Activated naive CD8-positive, alpha-beta T cell (primary cell): Measurements from ENCODE around the gene EVL.
A peak's percentile ranks its signal among the peaks of the same experiment; 100 is the strongest.

ENCODE experiments used
- H3K27ac Mint-ChIP-seq: one replicate; pipeline ENCODE4 v1.8.0; 2021; ENCODE audit warnings: mixed read lengths
- H3K27me3 Mint-ChIP-seq: one replicate; pipeline ENCODE4 v1.8.0; 2021; ENCODE audit warnings: mixed read lengths
- H3K36me3 Mint-ChIP-seq: one replicate; pipeline ENCODE4 v1.8.0; 2021; ENCODE audit warnings: mixed read lengths
- H3K4me1 Mint-ChIP-seq: one replicate; pipeline ENCODE4 v1.8.0; 2021; ENCODE audit warnings: low read depth, mixed read lengths
- H3K4me3 Mint-ChIP-seq: one replicate; pipeline ENCODE4 v1.8.0; 2021; ENCODE audit warnings: mild to moderate bottlenecking, mixed read lengths
- H3K9me3 Mint-ChIP-seq: one replicate; pipeline ENCODE4 v1.8.0; 2021; ENCODE audit warnings: low read depth, mixed read lengths

EVL gene

GRCh38 chr14:100067971-100068959, 3.0 kb downstream of the EVL start:
- Mint-ChIP-seq H3K27ac (peak overlapping the region; percentile 100), H3K27me3 (no peaks in the 10 kb centered on the region), H3K4me3 (peak overlapping the region; percentile 95), H3K9me3 (no peaks in the 10 kb centered on the region), H3K36me3 (peaks cover 6% of the 10 kb centered on the region), H3K4me1 (peaks cover 89% of the 10 kb centered on the region)

GRCh38 chr14:100069161-100069800, 4.1 kb downstream of the EVL start:
- Mint-ChIP-seq H3K27me3 (no peaks in the 10 kb centered on the region), H3K4me3 (peak overlapping the region; percentile 95), H3K9me3 (no peaks in the 10 kb centered on the region), H3K27ac (peak overlapping the region; percentile 100), H3K36me3 (peaks cover 6% of the 10 kb centered on the region), H3K4me1 (peaks cover 88% of the 10 kb centered on the region)

GRCh38 chr14:100070310-100070709, 5.1 kb downstream of the EVL start:
- H3K9me3 Mint-ChIP-seq: no peaks in the 10 kb centered on the region
- peaks cover 6% of the 10 kb centered on the region for H3K36me3 Mint-ChIP-seq
- no peaks in the 10 kb centered on the region for H3K27me3 Mint-ChIP-seq
- H3K27ac Mint-ChIP-seq: peak overlapping the region; percentile 100
- peaks cover 88% of the 10 kb centered on the region for H3K4me1 Mint-ChIP-seq
- H3K4me3 Mint-ChIP-seq: peak overlapping the region; percentile 95

GRCh38 chr14:100071545-100071944, 6.3 kb downstream of the EVL start:
- peaks cover 10% of the 10 kb centered on the region for H3K36me3 Mint-ChIP-seq
- H3K27ac Mint-ChIP-seq: peak overlapping the region; percentile 100
- H3K9me3 Mint-ChIP-seq: no peaks in the 10 kb centered on the region
- H3K4me3 Mint-ChIP-seq: peak overlapping the region; percentile 95
- H3K4me1 Mint-ChIP-seq: peaks cover 92% of the 10 kb centered on the region
- H3K27me3 Mint-ChIP-seq: no peaks in the 10 kb centered on the region

- peak overlapping the region; percentile 99 for H3K27ac Mint-ChIP-seq
- H3K36me3 Mint-ChIP-seq: peaks cover 11% of the 10 kb centered on the region
- peaks cover 93% of the 10 kb centered on the region for H3K4me1 Mint-ChIP-seq
- H3K4me3 Mint-ChIP-seq: peak overlapping the region; percentile 88
- H3K27me3 Mint-ChIP-seq: no peaks in the 10 kb centered on the region
- H3K9me3 Mint-ChIP-seq: no peaks in the 10 kb centered on the region
Measured at GRCh38 chr14:100072783-100073346, 7.6 kb downstream of the EVL start.

- Mint-ChIP-seq H3K4me1 (peaks cover 93% of the 10 kb centered on the region), H3K27me3 (no peaks in the 10 kb centered on the region), H3K36me3 (peaks cover 11% of the 10 kb centered on the region), H3K4me3 (peak overlapping the region; percentile 88), H3K9me3 (no peaks in the 10 kb centered on the region), H3K27ac (peak overlapping the region; percentile 99)
Measured at GRCh38 chr14:100073576-100074430, 8.6 kb downstream of the EVL start.

- no peaks in the 10 kb centered on the region for H3K27me3 Mint-ChIP-seq
- H3K36me3 Mint-ChIP-seq: peaks cover 11% of the 10 kb centered on the region
- peaks cover 94% of the 10 kb centered on the region for H3K4me1 Mint-ChIP-seq
- peak overlapping the region; percentile 99 for H3K27ac Mint-ChIP-seq
- no peaks in the 10 kb centered on the region for H3K9me3 Mint-ChIP-seq
- peak overlapping the region; percentile 88 for H3K4me3 Mint-ChIP-seq
Measured at GRCh38 chr14:100074431-100075100, 9.3 kb downstream of the EVL start.

- Mint-ChIP-seq H3K27ac (peak overlapping the region; percentile 99), H3K9me3 (no peaks in the 10 kb centered on the region), H3K4me1 (peaks cover 94% of the 10 kb centered on the region), H3K4me3 (peak overlapping the region; percentile 88), H3K27me3 (no peaks in the 10 kb centered on the region), H3K36me3 (peaks cover 6% of the 10 kb centered on the region)
Measured at GRCh38 chr14:100075681-100076080, 10.5 kb downstream of the EVL start.

- H3K36me3 Mint-ChIP-seq: peaks cover 6% of the 10 kb centered on the region
- peak overlapping the region; percentile 99 for H3K27ac Mint-ChIP-seq
- peak overlapping the region; percentile 88 for H3K4me3 Mint-ChIP-seq
- H3K27me3 Mint-ChIP-seq: no peaks in the 10 kb centered on the region
- H3K4me1 Mint-ChIP-seq: peaks cover 93% of the 10 kb centered on the region
- H3K9me3 Mint-ChIP-seq: no peaks in the 10 kb centered on the region
Measured at GRCh38 chr14:100076133-100076532, 10.9 kb downstream of the EVL start.

GRCh38 chr14:100076606-100077005, 11.4 kb downstream of the EVL start:
- Mint-ChIP-seq H3K36me3 (peaks cover 6% of the 10 kb centered on the region), H3K4me1 (peaks cover 93% of the 10 kb centered on the region), H3K9me3 (no peaks in the 10 kb centered on the region), H3K27me3 (no peaks in the 10 kb centered on the region), H3K4me3 (peak overlapping the region; percentile 88), H3K27ac (peak overlapping the region; percentile 99)

- H3K36me3 Mint-ChIP-seq: peaks cover 8% of the 10 kb centered on the region
- no peaks in the 10 kb centered on the region for H3K9me3 Mint-ChIP-seq
- H3K4me1 Mint-ChIP-seq: peaks cover 96% of the 10 kb centered on the region
- peak overlapping the region; percentile 88 for H3K4me3 Mint-ChIP-seq
- H3K27ac Mint-ChIP-seq: peak overlapping the region; percentile 99
- no peaks in the 10 kb centered on the region for H3K27me3 Mint-ChIP-seq
Measured at GRCh38 chr14:100077441-100077840, 12.2 kb downstream of the EVL start.

GRCh38 chr14:100078216-100078803, 13.1 kb downstream of the EVL start:
- no peaks in the 10 kb centered on the region for H3K27me3 Mint-ChIP-seq
- H3K27ac Mint-ChIP-seq: peak overlapping the region; percentile 99
- H3K36me3 Mint-ChIP-seq: peaks cover 8% of the 10 kb centered on the region

GRCh38 chr14:100078997-100079725, 13.9 kb downstream of the EVL start:
- peaks cover 97% of the 10 kb centered on the region for H3K4me1 Mint-ChIP-seq
- H3K4me3 Mint-ChIP-seq: peak overlapping the region; percentile 88
- peaks cover 8% of the 10 kb centered on the region for H3K36me3 Mint-ChIP-seq
- H3K9me3 Mint-ChIP-seq: no peaks in the 10 kb centered on the region
- H3K27me3 Mint-ChIP-seq: no peaks in the 10 kb centered on the region
- peak overlapping the region; percentile 99 for H3K27ac Mint-ChIP-seq

More at GRCh38 chr14:100078216-100078803, 13.1 kb downstream of the EVL start:
- peak overlapping the region; percentile 88 for H3K4me3 Mint-ChIP-seq
- H3K4me1 Mint-ChIP-seq: peaks cover 96% of the 10 kb centered on the region
- no peaks in the 10 kb centered on the region for H3K9me3 Mint-ChIP-seq
